WERI-Rb-1 (cell line): ENCODE measurements around the gene STAT6.

ENCODE experiments used
- DNase-seq: peaks from one replicate; pipeline ENCODE4 v3.0.0-alpha.2; 2020
- H3K27ac ChIP-seq: fragments of 250-450 bp; sonication (Bioruptor Pico); 2 replicates; pipeline ENCODE4 v1.5.1; 2020; ENCODE audit warnings: mild to moderate bottlenecking, moderate library complexity
- H3K27me3 ChIP-seq: fragments of 250-450 bp; sonication (Bioruptor Pico); 2 replicates; pipeline ENCODE4 v1.5.1; 2021; ENCODE audit warnings: mild to moderate bottlenecking, low read depth, moderate library complexity; ENCODE audit not compliant: insufficient read depth, severe bottlenecking
- H3K36me3 ChIP-seq: fragments of 250-450 bp; sonication (Bioruptor Pico); 2 replicates; pipeline ENCODE4 v1.5.1; 2020; ENCODE audit warnings: mild to moderate bottlenecking, moderate library complexity
- H3K4me3 ChIP-seq: 2 replicates; pipeline ENCODE4 v1.5.1; 2011; ENCODE audit warnings: low read depth, mild to moderate bottlenecking, control low read depth, low read length
- H3K9me3 ChIP-seq: fragments of 250-450 bp; sonication (Bioruptor Pico); 2 replicates; pipeline ENCODE4 v1.5.1; 2021; ENCODE audit warnings: mild to moderate bottlenecking, moderate library complexity; ENCODE audit not compliant: severe bottlenecking
- TF ChIP-seq, protein P1 (sequence below): IDR thresholded peaks from 2 replicates; pipeline ENCODE4 v1.5.1; 2011; ENCODE audit warnings: low read depth, mild to moderate bottlenecking, control low read depth, inconsistent platforms, low read length

The STAT6 gene, protein sequence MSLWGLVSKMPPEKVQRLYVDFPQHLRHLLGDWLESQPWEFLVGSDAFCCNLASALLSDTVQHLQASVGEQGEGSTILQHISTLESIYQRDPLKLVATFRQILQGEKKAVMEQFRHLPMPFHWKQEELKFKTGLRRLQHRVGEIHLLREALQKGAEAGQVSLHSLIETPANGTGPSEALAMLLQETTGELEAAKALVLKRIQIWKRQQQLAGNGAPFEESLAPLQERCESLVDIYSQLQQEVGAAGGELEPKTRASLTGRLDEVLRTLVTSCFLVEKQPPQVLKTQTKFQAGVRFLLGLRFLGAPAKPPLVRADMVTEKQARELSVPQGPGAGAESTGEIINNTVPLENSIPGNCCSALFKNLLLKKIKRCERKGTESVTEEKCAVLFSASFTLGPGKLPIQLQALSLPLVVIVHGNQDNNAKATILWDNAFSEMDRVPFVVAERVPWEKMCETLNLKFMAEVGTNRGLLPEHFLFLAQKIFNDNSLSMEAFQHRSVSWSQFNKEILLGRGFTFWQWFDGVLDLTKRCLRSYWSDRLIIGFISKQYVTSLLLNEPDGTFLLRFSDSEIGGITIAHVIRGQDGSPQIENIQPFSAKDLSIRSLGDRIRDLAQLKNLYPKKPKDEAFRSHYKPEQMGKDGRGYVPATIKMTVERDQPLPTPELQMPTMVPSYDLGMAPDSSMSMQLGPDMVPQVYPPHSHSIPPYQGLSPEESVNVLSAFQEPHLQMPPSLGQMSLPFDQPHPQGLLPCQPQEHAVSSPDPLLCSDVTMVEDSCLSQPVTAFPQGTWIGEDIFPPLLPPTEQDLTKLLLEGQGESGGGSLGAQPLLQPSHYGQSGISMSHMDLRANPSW

DNA sequence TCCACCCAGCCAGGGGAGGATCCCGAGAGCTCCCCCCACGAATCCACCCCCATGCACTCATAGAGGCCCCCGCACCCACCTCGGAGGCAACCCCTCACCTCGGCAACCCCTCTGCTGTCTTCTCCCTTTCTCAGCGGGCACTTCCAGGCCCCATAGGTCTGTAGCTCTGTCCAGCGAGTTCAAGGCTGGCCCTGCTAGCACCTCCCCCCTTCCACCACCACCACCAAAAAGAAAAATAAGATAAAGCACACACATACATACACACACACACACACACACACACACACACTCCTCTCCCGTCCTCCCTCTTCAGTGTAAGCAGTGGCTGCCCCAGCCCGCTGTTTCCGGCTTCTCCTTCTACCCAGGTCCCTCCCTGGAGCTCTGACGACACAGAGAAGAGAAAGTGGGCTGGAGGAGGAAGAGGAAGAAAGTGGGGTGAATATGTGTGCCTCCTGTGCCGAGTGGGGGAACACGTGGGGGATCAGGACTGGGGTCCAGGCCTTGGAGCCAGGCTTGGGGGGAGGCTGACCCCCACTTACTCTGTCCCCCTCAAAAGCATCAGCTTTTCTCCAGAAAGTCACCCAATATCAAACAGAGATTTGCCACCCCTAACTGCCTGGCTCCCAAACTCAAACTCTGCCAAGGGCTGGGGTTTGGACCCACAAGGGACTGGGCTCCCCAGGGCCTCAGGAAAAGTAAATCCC lies at the start of gene STAT6:
STAT6 (minus strand) TSS at position 332 of the 704 bp plus-strand sequence. CDS start 3,084 bp downstream, outside the sequence.
- peak; percentile 36 for DNase-seq
- peak within 1 kb of the TSS; percentile 34 for H3K4me3 ChIP-seq
- no peaks in the 10 kb centered on the region for H3K36me3 ChIP-seq
- H3K9me3 ChIP-seq = no peaks in the 10 kb centered on the region
- no peaks in the 10 kb centered on the region for H3K27me3 ChIP-seq
- H3K27ac ChIP-seq = peak within 1 kb of the TSS; percentile 69
- TF ChIP-seq, protein P1, sequence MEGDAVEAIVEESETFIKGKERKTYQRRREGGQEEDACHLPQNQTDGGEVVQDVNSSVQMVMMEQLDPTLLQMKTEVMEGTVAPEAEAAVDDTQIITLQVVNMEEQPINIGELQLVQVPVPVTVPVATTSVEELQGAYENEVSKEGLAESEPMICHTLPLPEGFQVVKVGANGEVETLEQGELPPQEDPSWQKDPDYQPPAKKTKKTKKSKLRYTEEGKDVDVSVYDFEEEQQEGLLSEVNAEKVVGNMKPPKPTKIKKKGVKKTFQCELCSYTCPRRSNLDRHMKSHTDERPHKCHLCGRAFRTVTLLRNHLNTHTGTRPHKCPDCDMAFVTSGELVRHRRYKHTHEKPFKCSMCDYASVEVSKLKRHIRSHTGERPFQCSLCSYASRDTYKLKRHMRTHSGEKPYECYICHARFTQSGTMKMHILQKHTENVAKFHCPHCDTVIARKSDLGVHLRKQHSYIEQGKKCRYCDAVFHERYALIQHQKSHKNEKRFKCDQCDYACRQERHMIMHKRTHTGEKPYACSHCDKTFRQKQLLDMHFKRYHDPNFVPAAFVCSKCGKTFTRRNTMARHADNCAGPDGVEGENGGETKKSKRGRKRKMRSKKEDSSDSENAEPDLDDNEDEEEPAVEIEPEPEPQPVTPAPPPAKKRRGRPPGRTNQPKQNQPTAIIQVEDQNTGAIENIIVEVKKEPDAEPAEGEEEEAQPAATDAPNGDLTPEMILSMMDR = no peak

DNA sequence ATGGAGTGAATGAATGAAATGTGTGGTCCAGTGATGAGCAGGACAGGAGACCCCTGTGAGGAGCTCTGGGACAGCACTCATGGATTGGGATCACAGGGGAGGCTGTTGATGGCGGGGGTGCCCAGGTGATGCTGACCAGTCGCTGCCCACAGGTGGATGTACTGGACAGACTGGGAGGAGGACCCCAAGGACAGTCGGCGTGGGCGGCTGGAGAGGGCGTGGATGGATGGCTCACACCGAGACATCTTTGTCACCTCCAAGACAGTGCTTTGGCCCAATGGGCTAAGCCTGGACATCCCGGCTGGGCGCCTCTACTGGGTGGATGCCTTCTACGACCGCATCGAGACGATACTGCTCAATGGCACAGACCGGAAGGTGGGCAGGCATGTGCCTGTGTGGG lies 49.6 kb upstream of the STAT6 start:
- no peak for DNase-seq
- Histone ChIP-seq H3K4me3 (no peak overlapping the region), H3K27me3 (no peaks in the 10 kb centered on the region), H3K36me3 (no peaks in the 10 kb centered on the region; the same call in 1 of the 2 replicates), H3K9me3 (no peaks in the 10 kb centered on the region), H3K27ac (no peak overlapping the region)
- TF ChIP-seq, protein P1 = no peak

DNA sequence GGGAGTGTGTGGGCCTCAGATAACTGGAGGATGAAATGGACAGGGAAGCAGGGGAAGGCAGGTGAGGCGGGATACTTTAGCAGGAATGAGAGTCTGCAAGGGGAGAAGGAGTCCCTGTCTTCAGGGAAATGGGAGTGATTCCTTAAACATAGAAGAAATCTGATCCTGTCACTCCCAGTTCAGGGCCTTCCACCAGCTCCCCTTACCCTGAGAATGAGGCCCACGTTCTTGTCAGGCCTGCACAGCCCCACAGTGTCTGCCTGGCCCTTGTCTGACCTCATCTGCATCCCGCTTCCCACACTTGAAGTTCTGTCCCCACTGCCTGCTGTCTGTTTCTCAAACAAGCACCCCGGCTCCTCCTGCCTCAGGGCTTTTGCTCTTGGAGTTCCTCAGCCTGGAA lies 48.9 kb upstream of the STAT6 start:
- no peaks in the 10 kb centered on the region for H3K9me3 ChIP-seq
- no peaks in the 10 kb centered on the region for H3K27me3 ChIP-seq
- H3K36me3 ChIP-seq = no peaks in the 10 kb centered on the region; the same call in 1 of the 2 replicates
- DNase-seq = no peak
- TF ChIP-seq, protein P1 = no peak
- no peak overlapping the region for H3K27ac ChIP-seq
- H3K4me3 ChIP-seq = no peak overlapping the region

DNA sequence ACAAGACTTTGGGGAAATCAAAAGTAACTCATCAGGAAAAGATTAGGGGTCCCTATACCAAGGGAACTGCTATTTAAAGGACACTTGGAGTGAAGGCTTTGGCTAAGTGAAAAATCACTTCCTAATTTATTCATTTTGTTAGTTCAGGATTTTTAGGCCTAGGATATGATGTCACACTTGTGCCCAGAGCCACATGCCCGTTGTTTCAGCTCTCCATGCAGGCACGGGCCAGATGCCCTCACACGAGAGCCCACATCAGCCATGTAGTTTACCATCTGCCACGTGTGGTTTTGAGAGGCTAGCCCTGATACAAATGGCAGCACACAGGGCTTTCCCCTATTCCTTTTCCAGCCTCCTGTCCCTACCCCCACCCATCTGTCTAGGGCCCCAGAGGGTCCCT lies 48.1 kb upstream of the STAT6 start:
- H3K36me3 ChIP-seq = no peaks in the 10 kb centered on the region; the same call in 1 of the 2 replicates
- no peak for DNase-seq
- TF ChIP-seq, protein P1 = no peak
- no peaks in the 10 kb centered on the region for H3K27me3 ChIP-seq
- H3K9me3 ChIP-seq = no peaks in the 10 kb centered on the region
- no peak overlapping the region for H3K27ac ChIP-seq
- H3K4me3 ChIP-seq = no peak overlapping the region

DNA sequence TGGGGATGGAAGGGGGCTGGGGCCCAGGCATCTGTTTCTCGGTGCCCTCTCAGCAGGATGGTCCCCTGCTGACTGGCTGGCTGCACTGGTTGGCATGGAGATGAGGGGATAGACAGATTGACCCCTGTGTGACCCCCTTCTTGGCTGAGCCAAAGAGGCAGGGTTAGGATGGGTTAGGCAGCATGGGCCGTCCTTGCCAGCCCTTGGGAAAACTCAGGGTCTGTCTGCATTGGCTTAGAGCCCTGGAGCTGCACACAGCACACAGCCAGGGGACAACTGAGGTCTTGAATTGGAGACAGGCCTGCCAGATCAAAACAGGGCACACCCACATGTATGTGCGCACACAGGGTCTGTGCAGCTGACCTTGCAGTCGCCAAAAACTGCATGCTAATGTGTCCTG lies 47.5 kb upstream of the STAT6 start:
- no peaks in the 10 kb centered on the region; the same call in 1 of the 2 replicates for H3K36me3 ChIP-seq
- TF ChIP-seq, protein P1 = no peak
- H3K4me3 ChIP-seq = no peak overlapping the region
- no peaks in the 10 kb centered on the region for H3K9me3 ChIP-seq
- H3K27me3 ChIP-seq = no peaks in the 10 kb centered on the region
- H3K27ac ChIP-seq = no peak overlapping the region
- no peak for DNase-seq
